GM10847 (cell line): ENCODE results near the gene ADCYAP1R1.

Experiments used
- POLR2A ChIP-seq: IDR thresholded peaks from 2 replicates; pipeline ENCODE4 v1.6.1; 2011; ENCODE audit not compliant: insufficient read length; ENCODE audit errors: extremely low read depth

Gene ADCYAP1R1

GRCh38 chr7:31083210-31083786, 31.2 kb downstream of the ADCYAP1R1 start:
- TF ChIP-seq POLR2A = no peak

GRCh38 chr7:31084226-31084625, 32.1 kb downstream of the ADCYAP1R1 start:
- no peak for TF ChIP-seq POLR2A

DNA sequence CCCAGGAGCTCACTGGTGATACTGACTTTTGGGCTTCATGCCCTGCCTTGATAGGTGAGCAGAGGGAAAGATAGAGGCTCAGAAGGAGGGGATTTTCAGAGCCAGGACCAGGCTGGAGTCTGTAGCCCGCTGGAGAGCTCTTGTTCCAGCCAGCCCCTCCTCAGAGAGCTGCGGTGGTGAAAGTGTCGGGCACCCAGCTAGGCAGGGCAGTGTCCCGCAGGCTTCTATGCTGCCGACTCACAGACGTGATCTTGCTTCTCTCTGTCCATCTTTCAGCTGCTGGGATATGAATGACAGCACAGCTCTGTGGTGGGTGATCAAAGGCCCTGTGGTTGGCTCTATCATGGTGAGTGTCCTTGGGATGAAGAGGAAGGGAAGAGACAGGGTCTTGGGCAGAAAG, 35.2 kb downstream of the ADCYAP1R1 start:
- no peak for TF ChIP-seq POLR2A

DNA sequence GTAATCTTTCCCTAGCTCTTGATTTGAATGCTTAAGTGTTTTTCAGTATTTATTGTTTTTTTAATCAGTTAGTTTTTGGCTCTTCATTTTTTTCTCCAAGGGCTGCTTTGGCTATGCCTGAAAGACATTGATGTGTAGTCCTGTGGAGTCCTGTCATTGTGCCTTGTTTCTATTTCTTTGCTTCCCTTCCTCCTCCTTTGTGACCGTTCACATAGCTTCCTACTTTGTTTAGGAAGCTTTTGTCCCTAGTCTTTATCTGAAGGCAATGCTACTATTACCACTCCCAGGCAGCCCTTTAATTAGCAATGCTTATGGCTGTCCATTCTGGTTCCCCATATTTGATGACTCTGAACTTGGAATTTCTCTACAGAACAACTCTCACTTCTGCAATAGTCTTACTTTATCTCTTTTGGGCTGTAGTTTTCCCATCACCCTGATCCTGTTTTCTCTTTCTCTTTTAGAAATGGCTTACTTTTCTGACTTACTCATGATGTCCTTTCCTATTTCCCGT, 39.9 kb downstream of the ADCYAP1R1 start:
- no peak for TF ChIP-seq POLR2A

DNA sequence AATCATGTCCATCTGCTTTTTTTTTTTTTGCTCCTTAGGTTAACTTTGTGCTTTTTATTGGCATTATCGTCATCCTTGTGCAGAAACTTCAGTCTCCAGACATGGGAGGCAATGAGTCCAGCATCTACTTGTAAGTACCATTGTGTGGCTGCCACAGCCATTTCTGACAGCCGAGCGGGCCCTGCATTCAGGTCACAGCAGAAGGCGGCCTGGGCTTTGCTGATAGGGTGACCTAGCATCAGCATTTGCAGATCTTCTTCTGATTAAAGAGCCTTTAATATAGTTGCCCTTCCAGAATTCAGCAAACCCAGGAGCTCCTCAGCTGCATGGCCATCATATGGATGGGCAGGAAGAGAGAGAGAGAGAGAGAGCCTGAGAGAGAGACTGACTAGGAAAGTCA, 40.5 kb downstream of the ADCYAP1R1 start:
- TF ChIP-seq POLR2A = no peak

GRCh38 chr7:31093282-31093681, 41.2 kb downstream of the ADCYAP1R1 start:
- no peak for TF ChIP-seq POLR2A

DNA sequence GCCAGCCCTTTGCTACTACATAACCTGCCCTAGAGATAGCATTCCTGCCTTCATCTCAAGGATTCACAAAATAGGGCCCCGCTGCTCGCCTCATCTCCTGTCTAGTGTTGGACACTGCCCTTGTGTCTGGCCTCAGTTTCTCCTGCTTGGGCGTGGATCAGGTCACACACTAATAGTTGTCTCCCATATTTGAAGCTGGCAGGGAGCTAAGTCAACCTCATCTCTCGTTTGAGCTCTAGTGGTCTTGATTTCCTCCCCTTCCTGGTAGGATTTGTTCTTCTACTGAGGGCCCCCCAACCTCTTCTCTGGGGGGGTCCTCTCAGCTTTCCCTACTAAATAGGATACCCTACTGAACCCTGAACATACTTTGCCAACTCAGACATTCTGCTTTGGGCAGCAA, 42.2 kb downstream of the ADCYAP1R1 start:
- TF ChIP-seq POLR2A = no peak

GRCh38 chr7:31095286-31096197, 43.4 kb downstream of the ADCYAP1R1 start:
- no peak for TF ChIP-seq POLR2A

DNA sequence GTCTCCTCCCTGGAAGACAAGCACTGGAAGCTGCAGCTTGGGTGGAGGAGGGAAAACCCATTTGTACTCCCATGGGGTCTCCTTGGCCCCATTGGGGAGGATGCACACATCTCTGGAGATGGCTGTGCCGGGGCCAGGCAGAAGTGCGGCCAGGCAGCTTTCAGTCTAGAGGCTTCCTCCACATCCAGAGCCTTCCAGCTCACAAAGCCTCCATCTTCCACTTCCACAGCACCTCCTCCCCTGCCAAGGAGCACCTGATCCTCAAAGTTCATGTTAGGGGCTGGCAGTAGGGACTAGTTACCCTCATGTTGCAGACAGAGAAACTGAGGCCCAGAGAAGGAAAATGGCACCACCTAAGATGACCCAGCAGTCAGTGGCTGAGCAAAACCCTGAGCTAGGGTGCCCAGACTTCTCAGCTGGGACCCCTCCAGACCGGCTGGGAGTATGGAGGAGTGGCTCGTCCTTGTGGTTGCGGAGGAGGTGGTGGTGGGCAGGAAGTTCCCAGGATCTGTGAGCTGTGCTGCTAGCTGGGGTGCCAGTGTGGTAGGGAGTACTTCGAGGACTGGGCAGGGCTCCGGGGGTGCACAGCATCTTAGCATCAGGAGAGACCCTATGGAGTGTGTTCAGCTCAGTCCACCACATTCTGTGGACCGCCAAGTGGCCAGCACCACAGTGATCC, 44.2 kb downstream of the ADCYAP1R1 start:
- TF ChIP-seq POLR2A = no peak

GRCh38 chr7:31096877-31097258, 44.8 kb downstream of the ADCYAP1R1 start:
- TF ChIP-seq POLR2A = no peak

DNA sequence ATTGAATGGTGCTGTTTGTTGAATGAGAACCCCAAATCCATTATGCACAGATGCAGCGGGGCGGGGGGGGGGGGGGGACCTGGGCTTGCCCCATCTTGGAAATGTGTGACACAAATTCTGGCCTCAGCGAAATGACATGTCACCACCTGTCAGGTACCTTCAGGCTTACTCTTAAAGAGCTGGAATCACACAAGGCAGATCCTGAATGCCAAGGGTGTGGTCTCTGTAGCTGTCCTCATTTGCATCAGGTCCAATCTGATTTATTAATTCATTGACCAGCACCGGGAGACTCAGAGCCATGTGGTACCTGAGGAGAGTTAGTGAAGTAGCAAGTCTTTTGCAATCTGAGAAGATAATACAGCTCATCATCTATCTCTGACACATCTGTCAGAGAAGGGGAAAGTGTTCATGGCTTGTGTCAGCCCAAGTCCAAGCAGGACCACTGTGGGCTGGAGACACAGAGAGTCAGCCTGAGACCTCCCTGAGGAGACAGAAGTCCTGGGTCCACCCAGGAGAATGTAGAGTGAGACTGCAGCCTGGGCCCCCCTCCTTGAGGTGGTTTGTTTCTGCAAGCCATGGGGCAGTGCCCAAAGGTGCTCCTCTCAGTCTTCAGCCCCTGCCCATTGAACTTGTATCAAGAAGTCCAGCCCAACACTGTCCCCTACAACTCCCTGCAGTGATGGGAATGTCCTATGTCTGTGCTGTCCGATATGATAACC, 46.7 kb downstream of the ADCYAP1R1 start:
- TF ChIP-seq POLR2A = no peak

DNA sequence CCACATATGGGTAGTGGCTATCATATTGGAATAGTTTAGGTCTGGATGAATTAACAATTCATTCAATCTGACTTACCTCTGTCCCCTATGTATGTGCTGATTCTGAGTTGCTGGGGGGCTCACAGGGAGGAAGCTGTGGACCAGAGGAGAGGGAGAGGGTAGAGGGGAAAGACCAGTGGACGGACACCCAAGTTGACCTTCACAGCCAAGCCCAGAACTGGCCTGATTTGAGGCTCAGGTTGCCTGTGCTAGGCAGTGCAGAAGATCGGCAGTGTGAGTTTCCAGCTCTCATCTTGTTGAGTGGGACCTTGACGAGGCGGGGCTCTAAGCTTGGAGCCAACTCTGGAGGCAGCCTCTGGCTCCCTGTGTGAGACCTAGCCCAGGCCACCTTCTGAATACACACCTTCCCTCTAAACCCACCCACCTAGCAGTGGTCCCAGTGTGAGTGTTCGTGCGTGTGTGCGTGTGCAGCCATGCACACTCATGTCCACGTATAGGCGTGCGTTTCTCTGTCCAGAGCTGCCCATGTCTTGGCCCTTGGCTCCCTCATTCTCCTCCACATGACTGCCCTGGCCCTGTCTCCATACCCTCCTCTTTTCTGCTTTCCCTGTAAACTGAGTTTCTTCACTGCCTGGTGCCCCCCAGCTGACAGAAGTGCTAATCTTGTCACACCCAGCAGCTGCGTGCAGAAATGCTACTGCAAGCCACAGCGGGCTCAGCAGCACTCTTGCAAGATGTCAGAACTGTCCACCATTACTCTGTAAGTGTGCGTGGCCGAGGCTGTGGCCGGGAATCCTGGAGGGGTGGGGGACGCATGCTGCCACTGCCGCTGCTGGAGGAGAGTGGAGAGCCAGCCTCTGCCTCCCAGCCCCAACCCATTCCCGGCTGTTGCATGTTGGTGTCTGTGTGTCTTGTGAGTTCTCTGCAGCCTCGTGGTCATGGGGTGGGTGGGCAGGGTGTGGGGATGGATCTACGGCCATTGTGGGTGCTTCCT, 47.6 kb downstream of the ADCYAP1R1 start:
- no peak for TF ChIP-seq POLR2A

DNA sequence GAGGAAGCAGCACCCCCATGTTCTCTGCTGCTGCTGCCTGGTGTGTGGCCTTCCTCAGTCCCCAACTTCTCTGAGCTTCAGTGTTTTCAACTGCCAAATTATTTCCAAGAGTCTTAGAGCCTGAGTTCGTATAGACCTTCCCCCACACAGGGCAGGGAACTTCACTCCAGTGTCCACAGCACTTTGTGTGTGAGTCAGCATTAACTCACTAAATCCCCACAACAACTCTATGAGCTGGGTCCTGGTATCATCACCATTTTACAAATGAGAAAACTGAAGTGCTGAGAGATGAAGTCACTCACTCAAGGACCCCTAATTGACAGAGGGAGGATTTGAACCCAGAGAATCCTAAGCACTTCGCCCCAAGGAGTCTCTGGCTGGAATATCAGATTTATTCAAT, 48.3 kb downstream of the ADCYAP1R1 start:
- TF ChIP-seq POLR2A = no peak

DNA sequence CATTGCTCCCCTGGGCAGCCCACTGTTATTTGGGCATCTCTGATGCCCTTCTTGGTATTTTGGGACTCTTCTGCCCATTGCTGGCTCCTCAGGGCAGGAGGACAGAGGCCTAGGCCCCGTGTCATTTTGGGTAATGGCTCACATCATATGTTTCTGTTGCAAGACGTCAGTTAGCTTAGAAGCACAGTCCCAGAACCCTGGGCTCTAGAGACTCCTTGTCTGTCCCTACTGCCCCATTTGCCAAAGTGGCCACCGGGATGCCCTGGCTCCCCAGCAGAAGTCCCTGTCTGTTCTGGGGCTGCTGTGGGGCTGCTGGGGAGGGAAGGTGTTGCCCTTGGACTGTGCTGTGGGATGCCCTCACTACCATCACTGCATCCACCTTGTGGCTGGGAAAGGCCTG, 48.8 kb downstream of the ADCYAP1R1 start:
- TF ChIP-seq POLR2A = no peak

GRCh38 chr7:31101544-31101943, 49.4 kb downstream of the ADCYAP1R1 start:
- TF ChIP-seq POLR2A = no peak
